Neural progenitor cell (in vitro differentiated cells): ENCODE results near the gene TOR1B. TPM values are rescaled to one million over a fixed set of nuclear protein-coding genes. Genes with fewer than 3 reads are reported as not detected.
A peak's percentile ranks its signal among the peaks of the same experiment; 100 is the strongest.
"Not testable (repeated sequence)": the region's sequence is repeated elsewhere in the genome, so short reads cannot be mapped to it uniquely, and the experiment has no call there.

Source experiments
- DNase-seq: peaks from one replicate; pipeline ENCODE4 v3.0.0-alpha.2; 2016; ENCODE audit warnings: low spot score
- H2AFZ ChIP-seq: fragments of 200-600 bp; sonication (generic); replicated peaks from 2 replicates; pipeline ENCODE4 v1.6.1; 2016; ENCODE audit warnings: antibody characterized with exemption
- H3F3A ChIP-seq: fragments of 200-600 bp; sonication (generic); 2 replicates; pipeline ENCODE4 v1.6.1; 2016; ENCODE audit warnings: antibody characterized with exemption, low read depth
- H3K27ac ChIP-seq: fragments of 200-600 bp; sonication (generic); 2 replicates; pipeline ENCODE4 v1.5.1; 2016; ENCODE audit warnings: mild to moderate bottlenecking
- H3K27me3 ChIP-seq: fragments of 200-600 bp; sonication (generic); 2 replicates; pipeline ENCODE4 v1.6.1; 2016; ENCODE audit warnings: mild to moderate bottlenecking, moderate library complexity
- H3K36me3 ChIP-seq: fragments of 200-600 bp; sonication (generic); 2 replicates; pipeline ENCODE4 v1.5.1; 2016
- H3K4me1 ChIP-seq: fragments of 200-600 bp; sonication (generic); 2 replicates; pipeline ENCODE4 v1.6.1; 2016; ENCODE audit warnings: mixed run types
- H3K4me2 ChIP-seq: fragments of 200-600 bp; sonication (generic); 2 replicates; pipeline ENCODE4 v1.6.1; 2016
- H3K4me3 ChIP-seq: fragments of 200-600 bp; sonication (generic); 2 replicates; pipeline ENCODE4 v1.5.1; 2016
- H3K79me2 ChIP-seq: fragments of 200-600 bp; sonication (generic); 2 replicates; pipeline ENCODE4 v1.6.1; 2016; ENCODE audit warnings: low read depth
- H3K9ac ChIP-seq: fragments of 200-600 bp; sonication (generic); 2 replicates; pipeline ENCODE4 v1.6.1; 2016
- H3K9me3 ChIP-seq: fragments of 200-600 bp; sonication (generic); 2 replicates; pipeline ENCODE4 v1.5.1; 2016; ENCODE audit warnings: low read depth
- H4K20me1 ChIP-seq: fragments of 200-600 bp; sonication (generic); 2 replicates; pipeline ENCODE4 v1.6.1; 2016; ENCODE audit warnings: low read depth
- H3K27ac Mint-ChIP-seq: 3 replicates; pipeline ENCODE4 v1.8.0; 2021; ENCODE audit warnings: mixed read lengths
- H3K27me3 Mint-ChIP-seq: 2 replicates; pipeline ENCODE4 v1.8.0; 2022; ENCODE audit warnings: low read depth, mild to moderate bottlenecking, inconsistent platforms, moderate library complexity, mixed read lengths; ENCODE audit not compliant: insufficient read depth
- H3K36me3 Mint-ChIP-seq: 3 replicates; pipeline ENCODE4 v1.8.0; 2021; ENCODE audit warnings: mixed read lengths
- H3K4me1 Mint-ChIP-seq: 3 replicates; pipeline ENCODE4 v1.8.0; 2021; ENCODE audit warnings: mixed read lengths
- H3K4me3 Mint-ChIP-seq: 3 replicates; pipeline ENCODE4 v1.8.0; 2021; ENCODE audit warnings: mild to moderate bottlenecking, moderate library complexity, mixed read lengths
- H3K9me3 Mint-ChIP-seq: 3 replicates; pipeline ENCODE4 v1.8.0; 2020; ENCODE audit warnings: mixed read lengths
- EZH2 ChIP-seq: fragments of 200-600 bp; sonication (generic); IDR thresholded peaks from 2 replicates; pipeline ENCODE4 v1.6.1; 2017; ENCODE audit warnings: antibody characterized with exemption, mild to moderate bottlenecking, moderate library complexity
- EZH2phosphoT487 ChIP-seq: fragments of 200-600 bp; sonication (generic); IDR thresholded peaks from 2 replicates; pipeline ENCODE4 v1.6.1; 2017; ENCODE audit warnings: antibody characterized with exemption
- total RNA-seq: library from RNA; depleted of rRNA; stranded (reverse); fragments of >200 nt; gene quantifications from 2 replicates; pipeline ENCODE4 v1.2.3, GENCODE V29; 2015; ENCODE audit warnings: low replicate concordance
- TF ChIP-seq, protein P1 (sequence below): fragments of 200-600 bp; sonication (generic); IDR thresholded peaks from 2 replicates; pipeline ENCODE4 v1.5.1; 2017; ENCODE audit warnings: antibody characterized with exemption, mild to moderate bottlenecking

Gene TOR1B
- total RNA-seq, 1 donor from 2014 or later = 12.2 TPM

DNA sequence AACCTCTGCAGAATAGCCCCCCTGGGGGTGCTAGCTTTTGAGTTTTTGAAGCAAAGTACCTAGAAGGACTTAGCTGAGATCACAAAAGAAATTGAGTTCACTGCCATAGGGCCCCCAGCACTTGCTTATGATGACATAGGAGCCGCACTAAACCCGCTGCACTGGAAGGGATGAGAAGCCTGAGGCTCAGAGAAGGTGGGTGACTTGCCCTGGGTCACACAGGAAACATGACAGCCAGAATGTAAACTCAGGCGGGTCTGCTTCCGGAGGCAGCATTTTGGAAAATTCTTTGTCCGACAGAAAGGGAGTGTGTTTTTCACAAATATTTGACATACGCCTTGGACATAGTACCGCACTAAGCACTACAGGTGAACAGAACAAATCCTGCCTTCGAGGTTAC, 8.4 kb upstream of the TOR1B start:
- no peak overlapping the region for H3K4me3 Mint-ChIP-seq
- H3K9me3 ChIP-seq = no peaks in the 10 kb centered on the region
- H4K20me1 ChIP-seq = peaks cover 4% of the 10 kb centered on the region
- no peaks in the 10 kb centered on the region for H3K4me1 Mint-ChIP-seq
- no peaks in the 10 kb centered on the region for H3K36me3 Mint-ChIP-seq
- H2AFZ ChIP-seq = no peak overlapping the region
- H3K4me2 ChIP-seq = no peak overlapping the region
- H3K4me3 ChIP-seq = no peak overlapping the region
- H3K27ac ChIP-seq = no peak overlapping the region
- no peak for DNase-seq
- no peaks in the 10 kb centered on the region for H3K27me3 ChIP-seq
- no peaks in the 10 kb centered on the region for H3K9me3 Mint-ChIP-seq
- no peak overlapping the region for H3K9ac ChIP-seq
- H3K27me3 Mint-ChIP-seq = peaks cover 12% of the 10 kb centered on the region
- no peaks in the 10 kb centered on the region for H3K79me2 ChIP-seq
- no peaks in the 10 kb centered on the region for H3K4me1 ChIP-seq
- H3K27ac Mint-ChIP-seq = no peak overlapping the region
- H3F3A ChIP-seq = no peaks in the 10 kb centered on the region
- H3K36me3 ChIP-seq = no peaks in the 10 kb centered on the region
- TF ChIP-seq, protein P1, sequence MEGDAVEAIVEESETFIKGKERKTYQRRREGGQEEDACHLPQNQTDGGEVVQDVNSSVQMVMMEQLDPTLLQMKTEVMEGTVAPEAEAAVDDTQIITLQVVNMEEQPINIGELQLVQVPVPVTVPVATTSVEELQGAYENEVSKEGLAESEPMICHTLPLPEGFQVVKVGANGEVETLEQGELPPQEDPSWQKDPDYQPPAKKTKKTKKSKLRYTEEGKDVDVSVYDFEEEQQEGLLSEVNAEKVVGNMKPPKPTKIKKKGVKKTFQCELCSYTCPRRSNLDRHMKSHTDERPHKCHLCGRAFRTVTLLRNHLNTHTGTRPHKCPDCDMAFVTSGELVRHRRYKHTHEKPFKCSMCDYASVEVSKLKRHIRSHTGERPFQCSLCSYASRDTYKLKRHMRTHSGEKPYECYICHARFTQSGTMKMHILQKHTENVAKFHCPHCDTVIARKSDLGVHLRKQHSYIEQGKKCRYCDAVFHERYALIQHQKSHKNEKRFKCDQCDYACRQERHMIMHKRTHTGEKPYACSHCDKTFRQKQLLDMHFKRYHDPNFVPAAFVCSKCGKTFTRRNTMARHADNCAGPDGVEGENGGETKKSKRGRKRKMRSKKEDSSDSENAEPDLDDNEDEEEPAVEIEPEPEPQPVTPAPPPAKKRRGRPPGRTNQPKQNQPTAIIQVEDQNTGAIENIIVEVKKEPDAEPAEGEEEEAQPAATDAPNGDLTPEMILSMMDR = no peak
- TF ChIP-seq EZH2phosphoT487 (no peak), EZH2 (no peak)

DNA sequence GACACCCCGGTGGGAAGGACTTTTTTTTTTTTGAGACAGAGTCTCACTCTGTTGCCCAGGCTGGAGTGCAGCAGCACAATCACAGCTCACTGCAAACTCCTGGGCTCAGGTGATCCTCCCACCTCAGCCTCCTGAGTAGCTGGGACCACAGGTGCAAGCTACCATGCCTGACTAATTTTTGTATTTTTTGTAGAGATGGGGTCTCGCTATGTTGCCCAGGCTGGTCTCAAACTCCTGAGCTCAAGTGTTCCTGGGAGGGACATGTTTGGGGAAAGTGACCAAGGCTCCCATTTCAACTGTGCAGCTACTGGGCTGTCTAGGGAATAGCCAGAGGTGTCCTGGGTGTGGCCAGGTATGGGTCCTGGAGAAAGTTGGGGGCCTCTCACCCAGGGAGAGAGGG, 7.0 kb upstream of the TOR1B start:
- H3K27ac Mint-ChIP-seq, H3K4me1 Mint-ChIP-seq, DNase-seq, H3K79me2 ChIP-seq, H3K4me2 ChIP-seq, H3K27ac ChIP-seq, H3K9me3 Mint-ChIP-seq, H3K4me1 ChIP-seq, H3K4me3 ChIP-seq, H3K36me3 ChIP-seq, H3K36me3 Mint-ChIP-seq, H3K27me3 Mint-ChIP-seq, H3K4me3 Mint-ChIP-seq, H2AFZ ChIP-seq, H3K9me3 ChIP-seq, H3K27me3 ChIP-seq, H3K9ac ChIP-seq, H3F3A ChIP-seq, H4K20me1 ChIP-seq: not testable (repeated sequence)

DNA sequence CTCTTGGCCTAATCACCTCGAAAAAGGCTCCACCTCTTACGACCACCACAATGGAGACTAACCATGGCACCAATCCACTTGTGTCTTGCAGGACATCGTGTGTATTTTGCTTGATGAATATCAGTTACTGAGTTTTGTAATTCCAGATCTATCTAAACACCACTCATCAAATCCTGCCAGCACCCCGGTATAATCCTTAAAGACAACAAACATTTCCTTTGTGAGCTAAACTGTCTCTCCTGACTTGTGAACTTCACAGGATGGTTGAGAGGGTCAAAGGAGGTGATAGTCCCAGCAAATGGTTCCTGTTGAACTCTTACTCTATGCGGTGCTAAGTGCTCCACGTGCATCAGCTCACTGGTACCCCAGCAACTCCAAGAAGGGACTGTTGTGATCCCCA, 4.0 kb upstream of the TOR1B start:
- H3F3A ChIP-seq = peaks cover 12% of the 10 kb centered on the region
- TF ChIP-seq EZH2 (no peak), EZH2phosphoT487 (no peak)
- TF ChIP-seq, protein P1 = no peak
- H3K79me2 ChIP-seq = peaks cover 3% of the 10 kb centered on the region
- H3K4me3 Mint-ChIP-seq = no peak overlapping the region
- H3K4me3 ChIP-seq = no peak overlapping the region
- H3K27ac ChIP-seq = no peak overlapping the region
- H3K4me1 ChIP-seq = peaks cover 2% of the 10 kb centered on the region
- no peaks in the 10 kb centered on the region for H3K9me3 ChIP-seq
- H3K36me3 ChIP-seq = no peaks in the 10 kb centered on the region
- H3K36me3 Mint-ChIP-seq = peaks cover 1% of the 10 kb centered on the region
- peaks cover 2% of the 10 kb centered on the region for H3K4me1 Mint-ChIP-seq
- no peaks in the 10 kb centered on the region for H3K9me3 Mint-ChIP-seq
- H4K20me1 ChIP-seq = peaks cover 4% of the 10 kb centered on the region
- H3K27ac Mint-ChIP-seq = no peak overlapping the region
- no peaks in the 10 kb centered on the region for H3K27me3 ChIP-seq
- no peak for DNase-seq
- no peak overlapping the region for H3K4me2 ChIP-seq
- peaks cover 6% of the 10 kb centered on the region for H3K27me3 Mint-ChIP-seq
- no peak overlapping the region for H2AFZ ChIP-seq
- no peak overlapping the region for H3K9ac ChIP-seq

DNA sequence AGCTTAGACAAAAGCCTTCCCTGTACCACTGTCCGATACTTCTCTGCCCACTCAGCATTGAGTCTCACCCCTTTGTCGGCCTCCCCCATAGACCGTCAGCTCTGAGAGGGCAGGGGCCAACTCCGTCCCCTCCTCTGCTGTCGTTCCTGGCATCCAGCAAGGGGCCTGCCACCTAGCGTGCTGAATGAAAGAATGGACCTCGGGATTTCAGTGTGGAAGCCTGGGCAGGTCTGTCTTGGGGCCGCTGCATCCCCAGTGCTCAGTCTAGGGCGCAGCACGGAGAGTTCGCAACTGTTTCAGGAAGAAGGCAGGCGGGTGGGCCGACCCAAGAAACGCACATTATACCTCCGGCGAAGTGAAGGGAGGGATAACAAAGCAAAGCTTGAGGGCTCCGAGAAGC, 1.5 kb upstream of the TOR1B start:
- no peak overlapping the region for H2AFZ ChIP-seq

More for the DNA sequence above, 1.5 kb upstream of the TOR1B start:
- H3K4me3 Mint-ChIP-seq = peak overlapping the region; percentile 46
- H3K36me3 ChIP-seq = no peaks in the 10 kb centered on the region
- peaks cover 9% of the 10 kb centered on the region for H3K36me3 Mint-ChIP-seq
- TF ChIP-seq EZH2phosphoT487 = no peak
- no peak for TF ChIP-seq EZH2
- TF ChIP-seq, protein P1 = no peak
- H3K4me3 ChIP-seq = no peak overlapping the region
- no peaks in the 10 kb centered on the region for H3K27me3 ChIP-seq
- H3K4me1 ChIP-seq = peaks cover 6% of the 10 kb centered on the region
- H3K79me2 ChIP-seq = peaks cover 9% of the 10 kb centered on the region
- H3K27ac ChIP-seq = no peak overlapping the region
- H3K4me1 Mint-ChIP-seq = peaks cover 12% of the 10 kb centered on the region
- peaks cover 6% of the 10 kb centered on the region for H4K20me1 ChIP-seq
- H3K9me3 ChIP-seq = no peaks in the 10 kb centered on the region
- no peak overlapping the region for H3K9ac ChIP-seq
- DNase-seq = peak; percentile 21
- H3K27ac Mint-ChIP-seq = no peak overlapping the region
- peaks cover under 1% of the 10 kb centered on the region for H3K27me3 Mint-ChIP-seq
- H3K4me2 ChIP-seq = no peak overlapping the region
- peaks cover 12% of the 10 kb centered on the region for H3F3A ChIP-seq
- no peaks in the 10 kb centered on the region for H3K9me3 Mint-ChIP-seq
